KOPT-K1 (cell line): ENCODE results near the gene PHACTR3.

ENCODE experiments used
- H3K27ac ChIP-seq: fragments of 200-600 bp; sonication (generic); 2 replicates; pipeline ENCODE4 v1.5.1; 2016; ENCODE audit warnings: antibody characterized with exemption, mild to moderate bottlenecking, low read depth, low read length; ENCODE audit not compliant: poor library complexity, severe bottlenecking
- H3K36me3 ChIP-seq: fragments of 200-600 bp; sonication (generic); 2 replicates; pipeline ENCODE4 v1.5.1; 2017; ENCODE audit warnings: antibody characterized with exemption, mild to moderate bottlenecking, low read length, moderate library complexity; ENCODE audit not compliant: insufficient read depth
- H3K9me3 ChIP-seq: fragments of 200-600 bp; sonication (generic); 2 replicates; pipeline ENCODE4 v1.5.1; 2017; ENCODE audit warnings: antibody characterized with exemption, low read length, mild to moderate bottlenecking; ENCODE audit not compliant: insufficient read depth, poor library complexity, severe bottlenecking

Gene PHACTR3

DNA sequence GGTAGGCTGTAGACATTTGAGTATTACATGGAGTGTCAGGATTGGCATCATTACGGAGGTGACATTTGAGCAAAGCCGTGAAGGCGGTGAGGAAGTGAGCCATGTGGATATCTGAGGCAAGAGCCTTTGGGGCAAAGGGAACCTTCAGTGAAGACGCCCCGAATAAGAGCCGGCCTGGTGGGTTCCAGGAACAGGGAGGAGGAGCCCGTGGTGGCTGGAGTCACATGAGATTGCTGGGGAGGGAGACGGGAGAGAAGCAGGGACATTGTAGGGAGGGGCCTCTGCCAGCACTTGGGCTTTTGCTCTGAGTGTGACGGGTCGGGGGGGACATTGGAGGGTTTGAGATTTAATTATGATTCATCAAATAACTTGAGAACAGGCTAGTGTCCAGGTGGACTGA, 78.3 kb downstream of the PHACTR3 start:
- peaks cover 7% of the 10 kb centered on the region; the same call in 1 of the 2 replicates for H3K36me3 ChIP-seq
- H3K9me3 ChIP-seq, result no peaks in the 10 kb centered on the region

DNA sequence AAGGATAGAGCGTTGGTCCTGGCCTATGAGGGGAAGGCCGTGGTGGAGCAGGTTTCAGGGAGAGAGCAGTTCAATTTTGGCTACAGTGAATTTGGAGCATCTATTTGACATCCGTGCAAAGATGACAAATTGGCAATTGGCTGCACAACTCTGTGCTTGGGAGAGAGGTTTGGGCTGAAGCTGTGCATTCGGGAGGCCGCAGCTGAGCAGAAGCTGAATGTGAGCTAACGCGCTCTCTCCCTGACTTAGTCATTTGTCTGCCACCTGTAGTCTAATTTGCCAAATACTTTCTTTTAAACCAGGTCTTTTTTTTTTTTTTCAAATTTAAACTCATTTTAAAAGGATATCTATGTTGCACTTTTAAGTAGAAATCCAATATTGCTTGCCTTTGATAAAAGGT, 78.8 kb downstream of the PHACTR3 start:
- no peak overlapping the region for H3K27ac ChIP-seq
- H3K36me3 ChIP-seq, result peaks cover 7% of the 10 kb centered on the region; the same call in 1 of the 2 replicates
- no peaks in the 10 kb centered on the region for H3K9me3 ChIP-seq

More for the DNA sequence above, 78.3 kb downstream of the PHACTR3 start:
- no peak overlapping the region for H3K27ac ChIP-seq

DNA sequence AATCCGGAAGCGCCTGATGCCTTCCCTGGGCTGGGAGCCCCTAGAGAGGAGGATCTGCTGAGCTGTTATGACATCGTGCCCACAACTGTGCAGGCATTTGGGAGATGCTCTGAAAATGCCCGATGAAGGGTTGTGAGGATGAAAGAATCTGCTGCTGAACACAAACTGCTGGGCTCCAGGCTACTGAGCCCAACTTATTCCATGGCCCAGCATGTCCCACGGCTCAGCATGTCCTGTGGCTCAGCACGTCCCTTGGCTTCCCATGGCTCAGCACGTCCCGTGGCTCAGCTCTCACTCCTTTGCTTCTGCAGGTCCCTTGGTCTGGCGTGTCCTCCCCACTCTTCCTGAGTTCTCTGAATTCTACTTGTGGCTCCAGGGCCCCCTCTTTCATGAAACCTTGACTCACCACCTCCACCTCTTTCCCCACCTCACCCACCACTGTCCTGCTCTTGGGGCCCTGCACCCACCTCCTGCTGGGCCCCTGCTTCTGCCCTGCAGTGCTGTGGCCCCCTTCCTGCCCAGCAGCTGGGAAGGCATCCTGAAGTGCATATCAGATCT, 80.4 kb downstream of the PHACTR3 start:
- no peak overlapping the region for H3K27ac ChIP-seq
- H3K36me3 ChIP-seq, result peaks cover 7% of the 10 kb centered on the region; the same call in 1 of the 2 replicates
- H3K9me3 ChIP-seq, result no peaks in the 10 kb centered on the region

DNA sequence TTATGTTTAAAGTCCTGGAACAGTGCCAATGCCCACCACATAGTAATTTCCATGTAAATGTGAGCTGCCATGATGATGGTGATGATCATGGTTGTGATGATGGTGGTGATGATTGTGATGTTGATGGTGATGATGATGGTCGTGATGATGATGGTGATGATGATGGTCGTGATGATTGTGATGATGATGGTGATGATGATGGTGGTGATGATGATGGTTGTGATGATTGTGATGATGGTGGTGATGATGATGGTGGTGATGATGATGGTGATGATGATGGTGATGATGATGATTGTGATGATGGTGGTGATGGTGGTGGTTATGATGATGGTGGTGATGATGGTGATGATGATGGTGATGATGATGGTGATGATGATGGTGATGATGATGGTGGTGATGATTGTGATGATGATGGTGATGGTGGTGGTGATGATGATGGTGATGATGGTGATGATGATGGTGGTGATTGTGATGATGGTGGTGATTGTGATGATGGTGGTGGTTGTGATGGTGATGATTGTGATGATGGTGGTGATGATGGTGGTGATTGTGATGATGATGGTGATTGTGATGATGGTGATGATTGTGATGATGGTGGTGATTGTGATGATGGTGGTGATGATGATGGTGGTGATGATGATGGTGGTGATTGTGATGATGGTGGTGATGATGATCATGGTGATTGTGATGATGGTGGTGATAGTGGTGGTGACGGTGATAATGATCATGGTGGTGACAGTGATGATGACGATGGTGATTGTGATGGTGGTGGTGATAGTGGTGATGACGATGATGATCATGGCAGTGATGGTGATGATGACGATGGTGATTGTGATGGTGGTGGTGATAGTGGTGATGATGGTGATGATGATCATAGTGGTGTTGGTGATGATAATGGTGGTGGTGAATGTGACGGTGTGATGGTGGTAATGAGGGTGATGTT, 82.3 kb downstream of the PHACTR3 start:
- H3K27ac ChIP-seq, result no peak overlapping the region
- H3K36me3 ChIP-seq, result peaks cover 7% of the 10 kb centered on the region; the same call in 1 of the 2 replicates
- no peaks in the 10 kb centered on the region for H3K9me3 ChIP-seq

DNA sequence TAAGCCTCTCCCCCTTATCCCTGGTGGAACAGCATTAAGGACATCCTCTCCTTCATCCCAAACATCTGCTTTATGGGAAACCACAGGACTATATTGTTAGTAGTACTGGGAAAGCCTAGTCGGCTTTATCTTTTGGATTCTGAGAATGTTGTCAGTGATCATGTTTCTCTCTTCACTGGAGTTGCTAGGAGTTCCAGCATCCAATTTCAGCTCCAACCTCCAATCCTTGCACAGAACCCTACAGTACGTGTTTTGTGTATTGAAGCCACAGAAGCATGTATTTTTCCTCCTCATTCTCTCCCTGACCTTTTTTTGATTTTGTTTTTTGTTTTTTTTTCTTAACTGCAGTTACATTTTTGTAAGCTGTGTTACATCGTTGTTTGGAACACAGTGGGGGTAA, 84.0 kb downstream of the PHACTR3 start:
- H3K9me3 ChIP-seq, result no peaks in the 10 kb centered on the region
- H3K27ac ChIP-seq, result no peak overlapping the region

DNA sequence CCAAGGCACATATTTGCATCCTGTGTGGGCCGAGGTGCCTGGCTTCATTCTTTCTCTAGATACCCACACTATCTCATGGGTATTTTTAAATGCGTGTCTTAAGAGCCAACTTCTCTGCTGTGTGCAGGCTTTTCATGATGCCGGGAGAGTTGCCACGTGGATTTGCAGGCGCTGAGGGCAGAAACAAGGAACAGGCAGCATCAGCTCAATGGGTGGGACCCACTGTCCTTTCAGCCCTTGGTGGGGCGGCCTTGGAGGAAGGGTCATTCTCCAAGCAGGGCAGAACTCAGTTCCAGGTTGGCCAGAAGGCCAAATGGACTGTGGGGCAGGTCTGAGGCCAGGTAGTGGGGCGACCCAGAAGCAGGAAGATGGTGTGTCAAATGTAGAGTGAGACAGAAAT, 84.7 kb downstream of the PHACTR3 start:
- H3K36me3 ChIP-seq, result peaks cover 7% of the 10 kb centered on the region; the same call in 1 of the 2 replicates
- no peak overlapping the region for H3K27ac ChIP-seq
- H3K9me3 ChIP-seq, result no peaks in the 10 kb centered on the region

More for the DNA sequence above, 84.0 kb downstream of the PHACTR3 start:
- H3K36me3 ChIP-seq, result peaks cover 7% of the 10 kb centered on the region; the same call in 1 of the 2 replicates

DNA sequence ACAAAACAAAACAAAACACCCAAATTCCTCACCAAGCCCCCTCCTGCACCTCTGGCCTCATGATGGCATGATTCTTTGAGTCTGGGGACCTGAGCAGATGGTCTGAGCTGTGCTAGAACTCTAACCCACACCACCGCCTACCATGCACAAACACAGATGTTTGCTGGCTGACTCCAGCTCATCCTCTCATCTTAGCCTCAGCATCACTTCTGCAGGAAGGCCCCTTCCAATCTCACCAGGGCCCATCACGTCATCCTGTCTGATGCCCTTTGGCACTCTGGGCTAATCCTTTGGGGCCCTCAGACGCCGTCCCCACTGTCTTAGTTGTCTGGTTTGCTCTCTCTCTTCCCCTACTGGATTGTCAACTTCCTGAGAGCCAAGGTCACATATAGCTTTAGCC, 85.8 kb downstream of the PHACTR3 start:
- no peaks in the 10 kb centered on the region for H3K36me3 ChIP-seq

DNA sequence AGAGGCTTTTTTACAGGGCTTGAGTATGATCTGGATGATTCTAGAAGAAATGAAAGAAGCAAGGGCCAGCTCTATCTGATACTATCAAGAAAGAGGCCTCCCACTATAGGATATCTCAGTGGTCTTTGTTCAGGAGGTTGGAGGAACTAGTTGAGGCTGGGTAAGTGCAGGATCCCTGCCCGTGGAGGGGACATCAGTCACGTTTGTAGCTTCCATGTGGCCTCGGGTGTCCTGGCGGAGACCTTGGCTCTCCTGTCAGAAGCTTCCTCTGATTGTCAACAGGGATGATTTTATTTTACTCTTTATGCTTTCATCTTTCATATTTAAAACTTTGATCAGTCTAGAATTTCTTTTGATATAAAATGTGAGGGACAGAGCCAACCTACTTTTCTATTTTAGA, 86.6 kb downstream of the PHACTR3 start:
- Histone ChIP-seq H3K9me3 (no peaks in the 10 kb centered on the region), H3K36me3 (no peaks in the 10 kb centered on the region), H3K27ac (no peak overlapping the region)

More for the DNA sequence above, 85.8 kb downstream of the PHACTR3 start:
- Histone ChIP-seq H3K27ac (no peak overlapping the region), H3K9me3 (no peaks in the 10 kb centered on the region)

DNA sequence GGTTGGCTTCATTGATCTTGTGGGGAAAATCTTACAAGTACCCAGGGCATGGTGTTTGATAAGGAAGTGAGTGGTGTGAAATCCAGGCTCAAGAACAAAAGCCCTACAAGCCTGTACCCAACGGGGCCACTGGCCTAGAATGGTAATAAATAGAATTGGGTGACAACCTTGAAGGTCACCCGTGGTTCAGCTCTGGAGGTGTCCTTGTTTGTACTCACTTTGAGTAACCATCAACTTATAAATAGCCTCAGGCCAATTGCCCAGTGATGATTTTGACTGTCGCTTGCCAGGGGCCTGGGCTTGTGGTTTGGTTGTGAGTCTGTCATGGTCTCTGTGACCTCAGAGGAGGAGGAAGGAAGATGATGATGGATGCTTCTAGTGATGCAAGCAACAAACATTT, 87.8 kb downstream of the PHACTR3 start:
- H3K36me3 ChIP-seq, result no peaks in the 10 kb centered on the region
- H3K9me3 ChIP-seq, result no peaks in the 10 kb centered on the region
- H3K27ac ChIP-seq, result no peak overlapping the region

DNA sequence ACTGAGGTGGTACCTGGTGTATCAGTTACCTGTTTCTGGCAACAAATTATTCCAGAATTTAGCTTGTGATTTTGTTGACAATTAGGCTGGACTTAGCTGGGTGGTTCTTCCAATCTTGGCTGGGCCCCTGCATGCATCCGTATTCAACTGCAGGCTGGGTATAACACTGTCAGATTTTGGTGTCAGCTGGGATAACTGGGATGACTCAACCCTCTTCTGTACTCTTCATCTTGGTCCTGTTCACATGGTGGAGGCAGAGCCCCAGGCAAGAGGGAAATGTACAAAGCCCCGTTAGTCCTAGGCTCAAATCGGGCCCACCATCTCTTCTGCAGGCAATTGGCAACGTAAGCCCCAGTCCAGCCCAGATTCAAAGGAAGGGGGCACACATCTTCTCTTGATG, 89.2 kb downstream of the PHACTR3 start:
- Histone ChIP-seq H3K27ac (no peak overlapping the region), H3K9me3 (no peaks in the 10 kb centered on the region), H3K36me3 (no peaks in the 10 kb centered on the region)

DNA sequence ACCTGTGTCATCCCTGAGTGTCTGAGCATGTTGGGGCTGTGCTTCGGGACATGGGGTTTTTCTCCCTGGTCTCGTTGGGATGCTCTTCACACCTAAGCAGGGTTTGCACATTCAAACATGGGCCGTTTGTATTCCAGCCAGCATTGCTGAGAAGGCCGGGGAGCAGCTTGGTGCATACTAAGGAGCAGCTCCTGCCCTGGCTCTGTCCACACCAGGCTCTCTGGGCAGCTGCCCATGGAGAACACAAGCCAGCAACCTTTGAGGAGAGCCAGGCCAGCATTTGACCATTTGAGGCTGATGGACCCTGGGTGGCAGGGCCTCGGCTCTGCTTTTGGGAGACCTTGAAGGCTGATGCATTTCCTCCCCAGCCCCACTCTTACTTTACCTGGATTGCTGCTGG, 92.1 kb downstream of the PHACTR3 start:
- Histone ChIP-seq H3K36me3 (no peaks in the 10 kb centered on the region), H3K9me3 (no peaks in the 10 kb centered on the region)

DNA sequence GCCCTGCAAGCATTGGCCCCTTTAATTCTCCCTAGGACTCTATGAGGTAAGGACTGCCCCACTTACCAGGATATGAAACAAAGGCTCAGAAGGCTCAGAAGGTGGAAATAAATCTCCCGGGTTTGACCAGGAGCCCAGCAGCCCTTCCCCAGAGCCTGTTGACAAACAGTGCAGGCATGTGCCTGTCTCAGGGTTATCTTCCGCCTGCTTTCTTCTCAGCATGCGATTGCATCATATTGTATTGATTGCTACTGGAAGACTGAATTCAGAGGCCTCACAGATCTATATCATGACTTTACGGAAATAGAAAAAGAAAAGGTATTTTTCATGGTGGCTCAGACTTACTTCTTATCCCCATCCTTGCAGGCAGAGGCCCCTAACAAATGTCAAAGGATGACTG, 92.7 kb downstream of the PHACTR3 start:
- H3K9me3 ChIP-seq, result no peaks in the 10 kb centered on the region
- H3K36me3 ChIP-seq, result no peaks in the 10 kb centered on the region
- no peak overlapping the region for H3K27ac ChIP-seq

More for the DNA sequence above, 92.1 kb downstream of the PHACTR3 start:
- no peak overlapping the region for H3K27ac ChIP-seq

DNA sequence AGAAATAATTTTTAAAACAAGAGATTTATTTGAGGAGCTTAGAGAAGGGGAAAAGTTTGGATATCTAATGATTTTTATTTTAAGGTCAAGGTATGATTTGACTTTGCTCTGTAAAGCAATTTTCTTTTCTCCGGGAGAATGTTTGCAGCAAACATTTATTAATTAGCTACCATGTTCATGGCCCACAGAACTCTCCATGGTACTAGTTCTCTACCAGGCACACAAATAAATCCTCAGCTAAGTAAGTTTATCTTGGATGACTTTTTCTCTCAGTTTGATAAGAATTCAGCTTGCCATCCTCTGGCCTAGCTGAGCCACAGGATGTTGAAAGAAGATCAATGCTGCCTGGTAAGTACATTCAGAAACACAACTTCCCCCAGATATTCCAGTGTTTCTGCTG, 94.3 kb downstream of the PHACTR3 start:
- Histone ChIP-seq H3K27ac (no peak overlapping the region), H3K9me3 (no peaks in the 10 kb centered on the region), H3K36me3 (no peaks in the 10 kb centered on the region)

DNA sequence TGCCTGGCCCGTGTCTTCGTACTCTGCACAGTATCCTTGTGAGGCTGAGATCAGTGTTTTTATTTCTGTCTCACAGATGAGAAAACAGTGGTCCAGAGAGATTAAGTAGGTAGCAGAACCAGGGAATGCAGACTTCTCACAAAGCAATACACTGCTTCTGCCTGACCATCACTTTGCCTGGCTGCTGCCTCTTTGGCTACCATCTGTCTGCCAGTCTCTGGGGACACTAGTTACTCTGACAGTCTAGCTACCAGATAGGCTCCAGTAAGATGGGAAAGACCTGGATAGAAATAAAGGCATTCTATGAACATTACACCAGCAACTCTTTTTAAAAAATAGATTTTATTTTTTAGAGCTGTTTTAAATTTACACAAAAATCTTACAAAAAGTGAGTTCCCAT, 96.9 kb downstream of the PHACTR3 start:
- H3K27ac ChIP-seq, result no peak overlapping the region
- no peaks in the 10 kb centered on the region for H3K9me3 ChIP-seq
- no peaks in the 10 kb centered on the region for H3K36me3 ChIP-seq

DNA sequence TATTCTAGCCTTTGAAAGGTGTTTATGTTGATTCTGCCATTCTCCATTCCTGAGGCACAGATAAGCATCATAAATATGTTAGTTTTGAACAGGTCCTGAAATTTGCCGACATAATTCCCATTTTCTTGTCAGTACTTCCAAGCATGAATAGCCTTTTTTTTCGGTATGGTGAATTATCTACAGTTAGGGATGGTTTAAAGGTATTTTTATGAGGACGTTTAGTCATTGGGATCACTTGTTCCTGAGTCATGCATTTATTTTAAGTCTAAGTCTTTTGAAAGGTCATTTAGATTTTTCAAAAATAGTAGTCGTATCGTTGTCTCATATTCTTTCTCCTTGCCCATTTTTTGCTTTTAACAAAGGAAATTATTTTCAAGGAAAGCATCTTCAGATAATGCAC, 98.7 kb downstream of the PHACTR3 start:
- Histone ChIP-seq H3K27ac (no peak overlapping the region), H3K36me3 (no peaks in the 10 kb centered on the region), H3K9me3 (no peaks in the 10 kb centered on the region)
